Measurements from ENCODE around the gene EPHB2. TPM values are rescaled to one million over a fixed set of nuclear protein-coding genes. Genes with fewer than 3 reads are reported as not detected.

EPHB2 gene
- total and polyA plus RNA-seq, 2 of the 8 experiments (the other 6 are each of a cell fraction or from before 2014, with no cell fraction given) = 15.8 to 17.2 TPM

DNA sequence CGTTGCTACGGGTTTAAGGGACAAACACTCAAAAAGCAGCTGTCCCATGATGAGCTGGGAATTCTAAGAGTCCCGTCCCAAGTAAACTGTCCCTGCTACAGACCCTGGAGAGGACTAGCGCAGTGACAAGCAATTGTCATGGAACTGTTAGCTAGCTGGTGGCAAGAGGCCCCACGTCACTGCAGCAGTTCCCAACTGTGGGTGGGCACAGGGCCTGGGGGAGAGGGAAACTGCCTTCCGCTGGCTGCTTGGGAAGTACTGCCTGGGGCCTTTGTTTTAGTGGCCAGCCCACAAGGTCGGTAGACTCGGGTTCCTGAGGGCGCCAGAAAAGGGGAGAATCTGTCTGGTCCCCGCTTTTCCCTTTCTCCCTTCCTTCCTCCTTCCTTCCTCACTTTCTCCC lies 164.6 kb downstream of the EPHB2 start (continued):
- no peak for TF ChIP-seq CHD1 (IDR thresholded peaks at IDR 0.05; ENCODE audit: low read depth, low read length)
- no peak for TF ChIP-seq EP300 (IDR thresholded peaks at IDR 0.05; ENCODE audit: borderline replicate concordance in 1 of 2, low read depth in 2 of 2, low read length in 2 of 2)
- no peak for TF ChIP-seq TEAD4 (IDR thresholded peaks at IDR 0.05; ENCODE audit: low read depth, low read length)
